PC-9 (cell line): ENCODE measurements around the gene RPL36AL. TPM values are rescaled to one million over a fixed set of nuclear protein-coding genes. Genes with fewer than 3 reads are reported as not detected.
A peak's percentile ranks its signal among the peaks of the same experiment; 100 is the strongest.

Source experiments
- BruUV-seq: library from RNA; stranded (reverse); fragments of 400-500 nt; replicated peaks from 2 replicates; lab custom pipeline; 2021; lab: Mats Ljungman, UMichigan
- CTCF ChIA-PET: fragments of 300-600 bp; sonication (Branson Sonifier 250); formaldehyde crosslinking; loops from one replicate; lab custom pipeline; 2022; ENCODE audit warnings: antibody characterized with exemption; lab: Charles Lee
- POLR2A ChIA-PET: fragments of 300-600 bp; sonication (Branson Sonifier 250); formaldehyde crosslinking; loops from one replicate; lab custom pipeline; 2022; ENCODE audit warnings: antibody characterized with exemption; ENCODE audit not compliant: unreplicated experiment; lab: Charles Lee
- DNase-seq, 2 experiments: peaks; one replicate each; pipeline versions ENCODE4 v3.0.0 to v3.0.0-alpha.2; 2015 to 2022; ENCODE audit warnings: mixed read lengths in 1 of 2
- H2AFZ ChIP-seq: fragments of 200-600 bp; sonication (generic); 2 replicates; pipeline ENCODE4 v1.8.1; 2017; ENCODE audit warnings: antibody characterized with exemption
- H3F3A ChIP-seq: fragments of 200-600 bp; sonication (generic); 2 replicates; pipeline ENCODE4 v1.8.1; 2017; ENCODE audit warnings: antibody characterized with exemption, mild to moderate bottlenecking, low read depth; ENCODE audit not compliant: insufficient read depth
- H3K27ac ChIP-seq: fragments of 200-600 bp; sonication (generic); 2 replicates; pipeline ENCODE4 v1.6.1; 2016; ENCODE audit warnings: mixed run types
- H3K27me3 ChIP-seq: fragments of 200-600 bp; sonication (generic); 2 replicates; pipeline ENCODE4 v1.6.1; 2016; ENCODE audit warnings: low read depth, mixed run types; ENCODE audit not compliant: insufficient read depth
- H3K36me3 ChIP-seq: fragments of 200-600 bp; sonication (generic); 2 replicates; pipeline ENCODE4 v1.6.1; 2016; ENCODE audit warnings: low read depth, mixed run types
- H3K4me1 ChIP-seq: fragments of 200-600 bp; sonication (generic); replicated peaks from 2 replicates; pipeline ENCODE4 v1.6.1; 2016; ENCODE audit warnings: mixed run types; ENCODE audit not compliant: insufficient read depth
- H3K4me2 ChIP-seq: fragments of 200-600 bp; sonication (generic); 2 replicates; pipeline ENCODE4 v1.6.1; 2017; ENCODE audit warnings: mixed run types
- H3K4me3 ChIP-seq: fragments of 200-600 bp; sonication (generic); 2 replicates; pipeline ENCODE4 v1.6.1; 2016; ENCODE audit warnings: mixed run types
- H3K79me2 ChIP-seq: fragments of 200-600 bp; sonication (generic); 2 replicates; pipeline ENCODE4 v1.6.1; 2017; ENCODE audit warnings: low read depth, mixed run types
- H3K9me2 ChIP-seq: fragments of 200-600 bp; sonication (generic); 2 replicates; pipeline ENCODE4 v1.8.1; 2017; ENCODE audit warnings: mild to moderate bottlenecking; ENCODE audit not compliant: insufficient read depth
- H3K9me3 ChIP-seq: fragments of 200-600 bp; sonication (generic); 2 replicates; pipeline ENCODE4 v1.8.1; 2016; ENCODE audit warnings: low read depth; ENCODE audit not compliant: insufficient read depth
- H4K20me1 ChIP-seq: fragments of 200-600 bp; sonication (generic); 2 replicates; pipeline ENCODE4 v1.8.1; 2017; ENCODE audit not compliant: insufficient read depth
- EZH2 ChIP-seq: fragments of 200-600 bp; sonication (generic); IDR thresholded peaks from 2 replicates; pipeline ENCODE4 v1.8.0; 2017; ENCODE audit warnings: antibody characterized with exemption, low read depth
- intact Hi-C: fragments of 100-400 bp; cut with micrococcal nuclease; formaldehyde crosslinking; loops from one replicate; pipeline ENCODE4 v1.10.0; 2022; ENCODE audit not compliant: unreplicated experiment
- total RNA-seq: library from RNA; stranded (reverse); gene quantifications from 2 replicates; pipeline ENCODE4 v1.2.3, GENCODE V29; 2021
- TF ChIP-seq, protein P1 (sequence below): fragments of 200-600 bp; sonication (generic); conservative IDR thresholded peaks from 2 replicates; pipeline ENCODE4 v1.6.1; 2017; ENCODE audit warnings: mixed run types, antibody characterized with exemption, mild to moderate bottlenecking, moderate library complexity

RPL36AL gene
- total RNA-seq, 1 experiment from 2014 or later = 151 TPM

DNA sequence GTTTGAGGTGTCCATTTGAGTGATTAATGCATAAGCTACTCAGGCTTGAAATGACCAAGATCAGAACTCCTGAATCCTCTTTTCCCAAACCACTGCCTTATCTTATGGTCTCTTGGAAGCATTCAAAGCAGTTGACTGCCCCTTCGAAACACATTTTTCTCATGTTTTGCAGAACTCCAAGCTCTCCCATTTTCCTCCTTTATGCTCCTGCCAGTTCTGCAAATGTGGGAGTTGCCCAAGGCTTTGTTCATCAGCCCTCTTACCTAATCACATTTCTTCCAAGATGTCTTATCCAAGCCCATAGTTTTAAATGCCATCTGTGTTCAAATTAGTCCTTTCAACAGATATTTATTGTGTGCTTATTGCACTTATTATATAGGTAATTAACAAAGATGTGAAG lies 16.4 kb upstream of the RPL36AL start:
- peaks cover 37% of the 10 kb centered on the region for H4K20me1 ChIP-seq
- no peak for DNase-seq
- H2AFZ ChIP-seq = no peak overlapping the region
- POLR2A ChIA-PET = interaction anchor here (0.6 to 0.9 kb wide), 2 partner anchors 113 to 132 kb away, joined by 3 to 10 read pairs; no protein-coding TSS in a partner anchor
- H3K79me2 ChIP-seq = peaks cover 92% of the 10 kb centered on the region
- H3K9me2 ChIP-seq = no peaks in the 10 kb centered on the region
- H3F3A ChIP-seq = peaks cover 58% of the 10 kb centered on the region
- peaks cover 24% of the 10 kb centered on the region for H3K36me3 ChIP-seq
- H3K27me3 ChIP-seq = no peaks in the 10 kb centered on the region
- H3K4me1 ChIP-seq = peaks cover 17% of the 10 kb centered on the region
- intact Hi-C loops = no loop called here
- CTCF ChIA-PET = interaction anchor here (0.7 kb wide), 1 partner anchor 56 kb away, joined by 3 read pairs; the partner anchor contains the start of gene KLHDC1
- no peak overlapping the region for H3K27ac ChIP-seq
- peak overlapping the region; percentile 89; the same call in 1 of the 2 replicates for H3K4me3 ChIP-seq
- TF ChIP-seq, protein P1, sequence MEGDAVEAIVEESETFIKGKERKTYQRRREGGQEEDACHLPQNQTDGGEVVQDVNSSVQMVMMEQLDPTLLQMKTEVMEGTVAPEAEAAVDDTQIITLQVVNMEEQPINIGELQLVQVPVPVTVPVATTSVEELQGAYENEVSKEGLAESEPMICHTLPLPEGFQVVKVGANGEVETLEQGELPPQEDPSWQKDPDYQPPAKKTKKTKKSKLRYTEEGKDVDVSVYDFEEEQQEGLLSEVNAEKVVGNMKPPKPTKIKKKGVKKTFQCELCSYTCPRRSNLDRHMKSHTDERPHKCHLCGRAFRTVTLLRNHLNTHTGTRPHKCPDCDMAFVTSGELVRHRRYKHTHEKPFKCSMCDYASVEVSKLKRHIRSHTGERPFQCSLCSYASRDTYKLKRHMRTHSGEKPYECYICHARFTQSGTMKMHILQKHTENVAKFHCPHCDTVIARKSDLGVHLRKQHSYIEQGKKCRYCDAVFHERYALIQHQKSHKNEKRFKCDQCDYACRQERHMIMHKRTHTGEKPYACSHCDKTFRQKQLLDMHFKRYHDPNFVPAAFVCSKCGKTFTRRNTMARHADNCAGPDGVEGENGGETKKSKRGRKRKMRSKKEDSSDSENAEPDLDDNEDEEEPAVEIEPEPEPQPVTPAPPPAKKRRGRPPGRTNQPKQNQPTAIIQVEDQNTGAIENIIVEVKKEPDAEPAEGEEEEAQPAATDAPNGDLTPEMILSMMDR = no peak
- no peak for TF ChIP-seq EZH2
- H3K4me2 ChIP-seq = peak overlapping the region; percentile 90
- BruUV-seq = no TSS peak
- no peaks in the 10 kb centered on the region for H3K9me3 ChIP-seq

DNA sequence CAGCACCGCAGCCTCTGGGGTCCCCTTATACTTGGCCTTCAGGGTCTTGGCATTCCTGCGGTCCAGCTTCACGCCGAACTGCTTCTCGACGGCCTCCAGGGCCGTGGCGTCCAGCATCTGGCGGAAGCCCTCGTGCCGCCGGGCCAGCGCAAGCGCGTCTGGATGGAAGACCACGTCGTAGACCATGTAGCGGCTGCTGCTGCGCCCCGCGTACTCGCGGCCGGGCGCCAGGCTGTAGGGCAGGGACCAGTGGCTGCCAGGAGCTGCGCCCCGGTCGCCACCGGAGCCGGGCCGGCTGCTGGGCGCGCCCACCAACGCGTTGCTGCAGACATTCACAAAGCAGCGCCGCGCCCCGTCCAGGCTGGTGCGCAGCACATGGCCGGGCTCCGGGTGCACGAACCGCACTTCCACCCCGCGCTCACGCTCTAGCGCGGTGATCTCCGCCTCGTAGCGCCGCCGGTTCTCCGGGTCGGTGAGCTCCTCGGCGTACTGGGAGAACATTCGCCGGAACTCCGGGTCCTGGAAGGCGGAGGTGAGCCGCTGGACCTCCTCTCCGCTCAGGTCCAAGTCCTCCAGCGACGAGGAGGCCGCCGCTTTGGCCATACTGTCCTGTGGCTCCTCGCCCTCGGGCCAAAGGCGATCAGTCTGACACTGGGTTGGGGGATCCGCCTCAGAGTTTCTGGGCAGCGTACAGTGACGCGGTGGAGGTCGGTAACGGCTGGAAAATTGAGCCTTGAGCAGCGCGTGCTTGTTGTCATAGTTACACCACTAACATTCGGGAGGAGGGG lies 14.3 kb upstream of the RPL36AL start, which contains the start of gene DNAAF2:
DNAAF2 (minus strand) TSS at position 698 of the 788 bp plus-strand sequence; CDS start at position 603, 95 bp downstream.
- Histone ChIP-seq H3K9me2 (no peaks in the 10 kb centered on the region), H4K20me1 (peaks cover 28% of the 10 kb centered on the region), H3K9me3 (no peaks in the 10 kb centered on the region), H3K4me1 (peaks cover 36% of the 10 kb centered on the region), H3K4me3 (peak within 1 kb of the TSS; percentile 89), H2AFZ (peak within 1 kb of the TSS; percentile 95), H3K4me2 (peak within 1 kb of the TSS; percentile 90), H3K36me3 (peaks cover 29% of the 10 kb centered on the region), H3K27ac (peak within 1 kb of the TSS; percentile 89), H3K79me2 (peaks cover 92% of the 10 kb centered on the region), H3K27me3 (no peaks in the 10 kb centered on the region), H3F3A (peaks cover 38% of the 10 kb centered on the region)
- ChIA-PET CTCF (interaction anchor here (0.7 to 1.2 kb wide), 3 partner anchors 15 to 139 kb away, joined by 3 to 10 read pairs (median 10); partner anchors contain the start of genes KLHDC2, MGAT2 and RPL36AL), POLR2A (interaction anchor here (0.6 to 1.1 kb wide), 5 partner anchors 45 to 277 kb away, joined by 3 to 9 read pairs (median 4); partner anchors contain the start of genes KLHDC1 and KLHDC2)
- intact Hi-C loops = loop anchor here (1.0 to 5.0 kb wide), 5 partner anchors 48 to 473 kb away; partner anchors contain the start of genes NEMF and RPS29
- BruUV-seq = TSS peak; percentile 32
- peak; percentile 63 to 67 for DNase-seq
- no peak for TF ChIP-seq EZH2
- TF ChIP-seq, protein P1 = 0 out of 2 replicates have a peak, but pooled peaks have one; percentile 7
